Measurements from ENCODE around the gene HTR7. TPM values are rescaled to one million over a fixed set of nuclear protein-coding genes. Genes with fewer than 3 reads are reported as not detected.

The HTR7 gene
- total RNA-seq, 1 donor from 2014 or later, result 0.64 TPM

- H3K4me1 ChIP-seq, result no peaks in the 10 kb centered on the region
- intact Hi-C loops (cut with DNase I), result no loop called here
- DNase-seq (no peak), ATAC-seq (no peak)
- no peak for TF ChIP-seq CTCF (IDR thresholded peaks at IDR 0.05)
- H3K36me3 ChIP-seq, result peaks cover 63% of the 10 kb centered on the region
- H3K27me3 ChIP-seq, result no peaks in the 10 kb centered on the region
- no peak overlapping the region for H3K27ac ChIP-seq
- H3K9me3 ChIP-seq, result no peaks in the 10 kb centered on the region
- H3K4me3 ChIP-seq, result no peak overlapping the region
These were observed 21.2 kb upstream of the HTR7 start for GRCh38 chr10:90879062-90879461.

- H3K27me3 ChIP-seq, result no peaks in the 10 kb centered on the region
- ATAC-seq, result no peak
- peak overlapping the region; percentile 92 for H3K4me3 ChIP-seq
- no peaks in the 10 kb centered on the region for H3K9me3 ChIP-seq
- no peak for TF ChIP-seq CTCF (IDR thresholded peaks at IDR 0.05)
- H3K4me1 ChIP-seq, result peaks cover 15% of the 10 kb centered on the region
- H3K27ac ChIP-seq, result no peak overlapping the region
- peaks cover 24% of the 10 kb centered on the region for H3K36me3 ChIP-seq
- intact Hi-C loops (cut with DNase I), result no loop called here
- DNase-seq, result no peak
These were observed 14.8 kb upstream of the HTR7 start for GRCh38 chr10:90872648-90873020.

GRCh38 chr10:90871766-90872647, 14.2 kb upstream of the HTR7 start, which contains the start of gene RPP30:
RPP30 (plus strand) TSS chr10:90871974; CDS start chr10:90871987, 13 bp downstream.
- peak; percentile 99 for ATAC-seq
- H3K36me3 ChIP-seq, result peaks cover 18% of the 10 kb centered on the region
- H3K4me3 ChIP-seq, result peak within 1 kb of the TSS; percentile 92
- peaks cover 15% of the 10 kb centered on the region for H3K4me1 ChIP-seq
- peak within 1 kb of the TSS; percentile 75 for H3K27ac ChIP-seq
- no peak for TF ChIP-seq CTCF (IDR thresholded peaks at IDR 0.05)
- no peaks in the 10 kb centered on the region for H3K27me3 ChIP-seq
- DNase-seq, result peak; percentile 92
- H3K9me3 ChIP-seq, result no peaks in the 10 kb centered on the region
- intact Hi-C loops (cut with DNase I), result no loop called here

- H3K9me3 ChIP-seq, result no peaks in the 10 kb centered on the region
- intact Hi-C loops (cut with DNase I), result no loop called here
- DNase-seq (no peak), ATAC-seq (peak; percentile 68)
- peaks cover 11% of the 10 kb centered on the region for H3K36me3 ChIP-seq
- H3K4me3 ChIP-seq, result peak overlapping the region; percentile 92
- H3K27me3 ChIP-seq, result no peaks in the 10 kb centered on the region
- TF ChIP-seq CTCF (IDR thresholded peaks at IDR 0.05), result peak; percentile 46
- H3K27ac ChIP-seq, result no peak overlapping the region
- peaks cover 15% of the 10 kb centered on the region for H3K4me1 ChIP-seq
These were observed 13.5 kb upstream of the HTR7 start for GRCh38 chr10:90871279-90871765.

GRCh38 chr10:90866050-90866598, 8.3 kb upstream of the HTR7 start:
- Histone ChIP-seq H3K36me3 (no peaks in the 10 kb centered on the region), H3K27ac (no peak overlapping the region), H3K9me3 (no peaks in the 10 kb centered on the region), H3K4me3 (no peak overlapping the region), H3K27me3 (peaks cover 17% of the 10 kb centered on the region), H3K4me1 (no peaks in the 10 kb centered on the region)
- intact Hi-C loops (cut with DNase I), result loop anchor here (10.0 kb wide), 1 partner anchor 111 kb away; no protein-coding TSS in a partner anchor
- no peak for TF ChIP-seq CTCF (IDR thresholded peaks at IDR 0.05)
- ATAC-seq (no peak), DNase-seq (no peak)

All from upper lobe of right lung (tissue), 1 donor.